ENCODE data around the gene SMPDL3B.

- TF ChIP-seq CTCF (conservative IDR thresholded peaks at IDR 0.05) (no peak), ZFX (IDR thresholded peaks at IDR 0.05) (no peak)
Observed at GRCh38 chr1:27970401-27970800, 35.6 kb downstream of the SMPDL3B start.
